Spleen (tissue), 11 donors: ENCODE measurements around the gene STX12. TPM values are rescaled to one million over a fixed set of nuclear protein-coding genes. Genes with fewer than 3 reads are reported as not detected.

Experiments
- DNase-seq: peaks from one replicate; pipeline ENCODE4 v3.0.0-alpha.2; 2020
- H3K27ac ChIP-seq, 8 donors: fragments of 200-600 bp; sonication (generic) in 7 of 8; 1 replicate in 4 of 8; 2 replicates in 4 of 8; pipeline versions ENCODE4 v1.5.0 to v1.8.0; 2016 to 2021; ENCODE audit warnings: inconsistent platforms in 4 of 8, mild to moderate bottlenecking in 4 of 8, moderate library complexity in 1 of 8
- H3K27me3 ChIP-seq, 7 donors: fragments of 200-600 bp; sonication (generic) in 6 of 7; replicated peaks in 1 of 7; 1 replicate in 4 of 7; 2 replicates in 3 of 7; pipeline versions ENCODE4 v1.5.0 to v1.8.0; 2016 to 2021; ENCODE audit warnings: inconsistent platforms in 3 of 7, mild to moderate bottlenecking in 1 of 7
- H3K36me3 ChIP-seq, 6 donors: fragments of 200-600 bp; sonication (generic) in 5 of 6; 1 replicate in 4 of 6; 2 replicates in 2 of 6; pipeline versions ENCODE4 v1.5.0 to v1.8.0; 2016 to 2021; ENCODE audit warnings: inconsistent platforms in 2 of 6
- H3K4me1 ChIP-seq, 6 donors: fragments of 200-600 bp; sonication (generic) in 5 of 6; 1 replicate in 3 of 6; 2 replicates in 3 of 6; pipeline versions ENCODE4 v1.5.0 to v1.8.0; 2016 to 2021; ENCODE audit warnings: inconsistent platforms in 3 of 6
- H3K4me3 ChIP-seq, 8 donors: fragments of 200-600 bp; sonication (generic) in 7 of 8; 1 replicate in 4 of 8; 2 replicates in 4 of 8; pipeline versions ENCODE4 v1.5.0 to v1.8.0; 2016 to 2021; ENCODE audit warnings: inconsistent platforms in 4 of 8, mild to moderate bottlenecking in 4 of 8, moderate library complexity in 2 of 8
- H3K9me3 ChIP-seq, 8 donors: fragments of 200-600 bp; sonication (generic) in 7 of 8; 1 replicate in 4 of 8; 2 replicates in 4 of 8; pipeline versions ENCODE4 v1.5.0 to v1.8.0; 2016 to 2021; ENCODE audit warnings: inconsistent platforms in 4 of 8
- POLR2A ChIP-seq, 3 donors: fragments of 450-650 bp; IDR thresholded peaks; one replicate each; pipeline ENCODE4 v1.5.1; 2017; ENCODE audit warnings: antibody characterized with exemption in 3 of 3, mild to moderate bottlenecking in 1 of 3
- POLR2AphosphoS5 ChIP-seq, 3 donors: sonication (generic); formaldehyde crosslinking; IDR thresholded peaks; one replicate each; pipeline ENCODE4 v1.5.1; 2017; ENCODE audit warnings: antibody characterized with exemption in 3 of 3
- WGBS, 5 donors: extraction: QIAGEN DNeasy Blood & Tissue Kit in 3 of 5; methylation state at CpG; one replicate each; pipeline versions ENCODE4 v1.1.5 to v1.1.7; 2013 to 2018; 5-methylcytosine and 5-hydroxymethylcytosine counted together
- intact Hi-C: fragments of 100-400 bp; cut with DNase I; formaldehyde crosslinking; loops from one replicate; pipeline ENCODE4 v1.15.0; 2023; ENCODE audit warnings: low total_unique reads
- polyA plus RNA-seq, 3 donors: library from polyadenylated mRNA; stranded (reverse); fragments of 200-250 nt; gene quantifications; one replicate each; pipeline ENCODE4 v1.2.1, GENCODE V29; 2013
- total RNA-seq, 7 donors: library from RNA; depleted of rRNA in 3 of 7; stranded (reverse); fragments of >200 nt in 3 of 7; fragmentation: NEBNext Ultra II Directional in 4 of 7; extraction: Animal tissue kit (Norgen Biotek cat#: 25700) in 4 of 7; gene quantifications; one replicate each; pipeline versions ENCODE4 v1.1.0 to v1.2.1, GENCODE V29; 2016 to 2021
- TF ChIP-seq, protein P1 (sequence below), 11 experiments: fragments of 200-600 bp in 7 of 11; fragments of 450-650 bp in 4 of 11; sonication (generic) in 4 of 11; IDR thresholded peaks in 8 of 11; conservative IDR thresholded peaks in 3 of 11; 1 replicate in 7 of 11; 2 replicates in 4 of 11; pipeline versions ENCODE4 v1.4.0 to v1.8.0; 2016 to 2021; ENCODE audit warnings: antibody characterized with exemption in 11 of 11, inconsistent platforms in 4 of 11, mild to moderate bottlenecking in 1 of 11
- donor health status: healthy with polysubstance abuse.
- donor health status: DM: no; HTN: no; CAD: no; lungs with moderate emphysema.
- donor health status: DM: no; HTN: no; CAD: no.
- donor health status: Bipolar disorder and iron deficiency.
- donor health status: healthy.
- donor health status: DM: no; HTN: no; CAD: no.
- donor health status: DM: yes; HTN: yes; CAD: no.

Gene STX12
- total and polyA plus RNA-seq, 10 donors: 17.7 to 88.1 (median 48.2) TPM

DNA sequence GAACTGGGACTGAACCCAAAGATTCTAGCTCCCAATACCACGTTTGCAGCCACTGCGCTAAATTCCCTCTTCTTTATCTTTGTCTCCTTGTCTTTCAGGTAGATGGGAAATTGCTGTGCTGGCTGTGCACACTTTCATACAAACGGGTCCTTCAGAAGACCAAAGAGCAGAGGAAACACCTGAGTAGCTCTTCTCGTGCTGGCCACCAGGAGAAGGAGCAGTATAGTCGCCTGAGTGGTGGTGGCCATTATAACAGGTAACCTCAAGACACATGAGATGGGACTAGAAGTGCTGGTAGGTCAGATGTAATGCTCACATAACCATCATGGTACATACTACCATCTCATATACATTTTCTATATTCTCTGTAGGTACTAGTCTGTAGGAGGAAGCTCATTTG, 28.5 kb upstream of the STX12 start:
- no peaks in the 10 kb centered on the region for H3K27me3 ChIP-seq
- TF ChIP-seq, protein P1, sequence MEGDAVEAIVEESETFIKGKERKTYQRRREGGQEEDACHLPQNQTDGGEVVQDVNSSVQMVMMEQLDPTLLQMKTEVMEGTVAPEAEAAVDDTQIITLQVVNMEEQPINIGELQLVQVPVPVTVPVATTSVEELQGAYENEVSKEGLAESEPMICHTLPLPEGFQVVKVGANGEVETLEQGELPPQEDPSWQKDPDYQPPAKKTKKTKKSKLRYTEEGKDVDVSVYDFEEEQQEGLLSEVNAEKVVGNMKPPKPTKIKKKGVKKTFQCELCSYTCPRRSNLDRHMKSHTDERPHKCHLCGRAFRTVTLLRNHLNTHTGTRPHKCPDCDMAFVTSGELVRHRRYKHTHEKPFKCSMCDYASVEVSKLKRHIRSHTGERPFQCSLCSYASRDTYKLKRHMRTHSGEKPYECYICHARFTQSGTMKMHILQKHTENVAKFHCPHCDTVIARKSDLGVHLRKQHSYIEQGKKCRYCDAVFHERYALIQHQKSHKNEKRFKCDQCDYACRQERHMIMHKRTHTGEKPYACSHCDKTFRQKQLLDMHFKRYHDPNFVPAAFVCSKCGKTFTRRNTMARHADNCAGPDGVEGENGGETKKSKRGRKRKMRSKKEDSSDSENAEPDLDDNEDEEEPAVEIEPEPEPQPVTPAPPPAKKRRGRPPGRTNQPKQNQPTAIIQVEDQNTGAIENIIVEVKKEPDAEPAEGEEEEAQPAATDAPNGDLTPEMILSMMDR (IDR thresholded peaks at IDR 0.05 in 8 of 11, conservative IDR thresholded peaks at IDR 0.05 in 3 of 11): no peak
- TF ChIP-seq POLR2AphosphoS5 (IDR thresholded peaks at IDR 0.05): no peak
- no peak for TF ChIP-seq POLR2A (IDR thresholded peaks at IDR 0.05)
- H3K36me3 ChIP-seq: peaks cover 0 to 97% (median 50%) of the 10 kb centered on the region in 6 donors
- no peaks in the 10 kb centered on the region for H3K9me3 ChIP-seq
- intact Hi-C loops: no loop called here
- H3K4me3 ChIP-seq: no peak overlapping the region
- 83 to 90% (median 85%) methylated on average over 5 of the region's 5 CpGs for WGBS, 5 donors
- DNase-seq: no peak
- H3K4me1 ChIP-seq: no peaks in the 10 kb centered on the region
- H3K27ac ChIP-seq: no peak overlapping the region

DNA sequence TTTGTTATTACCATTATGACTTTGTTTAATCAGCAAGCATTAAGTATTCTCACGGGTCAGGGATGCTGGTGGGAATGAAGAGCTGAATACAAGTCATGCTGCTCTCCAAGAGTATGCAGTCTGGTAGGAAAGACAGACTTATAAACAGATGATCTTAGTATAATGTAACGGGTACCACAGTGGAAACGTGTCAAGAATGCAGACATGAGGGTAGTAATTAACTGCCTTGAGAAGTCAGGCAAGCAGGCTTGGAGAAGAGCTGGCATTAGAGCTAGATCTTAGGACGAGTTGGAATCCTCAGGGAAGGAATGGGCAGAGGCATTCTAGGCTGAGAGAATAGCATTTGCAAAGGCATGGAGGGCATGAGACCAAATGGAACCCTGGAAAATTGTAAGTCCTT, 27.6 kb upstream of the STX12 start:
- DNase-seq: no peak
- Histone ChIP-seq H3K4me1 (no peaks in the 10 kb centered on the region), H3K27me3 (no peaks in the 10 kb centered on the region), H3K27ac (no peak overlapping the region), H3K9me3 (no peaks in the 10 kb centered on the region), H3K4me3 (no peak overlapping the region), H3K36me3 (peaks cover 0 to 97% (median 55%) of the 10 kb centered on the region in 6 donors)
- intact Hi-C loops: no loop called here
- WGBS, 5 donors: 88 to 98% (median 94%) methylated on average over 4 of the region's 4 CpGs
- TF ChIP-seq POLR2A (IDR thresholded peaks at IDR 0.05) (no peak), POLR2AphosphoS5 (IDR thresholded peaks at IDR 0.05) (no peak)
- TF ChIP-seq, protein P1 (IDR thresholded peaks at IDR 0.05 in 8 of 11, conservative IDR thresholded peaks at IDR 0.05 in 3 of 11): no peak

DNA sequence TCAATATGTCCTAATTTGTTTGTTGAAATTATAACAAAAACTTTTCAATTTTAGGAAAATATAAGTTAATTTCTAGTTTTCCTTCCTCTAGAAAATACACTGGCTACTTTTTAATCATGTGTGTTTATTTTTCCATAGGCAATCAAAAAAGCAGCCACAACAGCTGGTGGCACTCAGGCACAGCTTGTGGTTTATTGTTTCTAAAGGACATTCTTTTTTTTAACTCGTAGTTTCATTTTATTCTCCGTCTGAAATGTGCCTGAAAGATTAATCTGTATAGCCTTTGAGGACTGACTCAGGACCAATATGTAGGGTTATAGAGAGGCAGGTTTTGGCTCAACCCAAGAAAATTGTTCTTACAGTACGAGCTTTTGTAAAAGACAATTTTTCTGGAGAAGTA, 20.7 kb upstream of the STX12 start:
- intact Hi-C loops: no loop called here
- Histone ChIP-seq H3K4me1 (peaks cover 0 to 8% (median 0%) of the 10 kb centered on the region in 6 donors), H3K36me3 (peaks cover 0 to 100% (median 48%) of the 10 kb centered on the region in 6 donors), H3K4me3 (no peak overlapping the region), H3K27ac (peak overlapping the region in 1 of 8 donors; percentile 7), H3K27me3 (no peaks in the 10 kb centered on the region), H3K9me3 (no peaks in the 10 kb centered on the region)
- WGBS, 5 donors: 64 to 81% (median 72%) methylated on average over 3 of the region's 3 CpGs
- TF ChIP-seq, protein P1 (IDR thresholded peaks at IDR 0.05 in 8 of 11, conservative IDR thresholded peaks at IDR 0.05 in 3 of 11): no peak
- TF ChIP-seq POLR2A (IDR thresholded peaks at IDR 0.05): no peak
- TF ChIP-seq POLR2AphosphoS5 (IDR thresholded peaks at IDR 0.05): no peak
- DNase-seq: no peak

DNA sequence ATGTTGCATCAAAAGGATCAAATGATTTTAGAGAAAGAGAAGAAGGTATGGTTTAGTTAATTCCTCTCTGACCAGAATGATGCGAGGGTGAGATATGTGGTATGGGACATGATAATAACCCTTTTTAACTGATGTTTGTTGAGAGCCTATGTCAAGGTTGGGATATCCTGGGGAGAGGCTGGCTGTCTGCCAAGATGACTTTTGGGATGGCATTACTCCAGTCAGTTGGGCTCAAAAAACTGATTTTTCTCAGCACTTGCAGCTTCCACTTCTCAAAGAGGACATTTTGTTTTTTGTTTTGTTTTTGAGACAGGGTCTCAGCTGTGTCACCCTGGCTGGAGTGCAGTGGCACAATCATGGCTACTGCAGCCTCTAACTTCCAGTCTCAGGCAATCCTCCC, 17.7 kb upstream of the STX12 start:
- intact Hi-C loops: no loop called here
- Histone ChIP-seq H3K9me3 (no peaks in the 10 kb centered on the region), H3K36me3 (peaks cover 0 to 100% (median 52%) of the 10 kb centered on the region in 6 donors), H3K27ac (peak overlapping the region in 1 of 8 donors; percentile 2), H3K27me3 (no peaks in the 10 kb centered on the region), H3K4me3 (no peak overlapping the region), H3K4me1 (peaks cover 0 to 8% (median 0%) of the 10 kb centered on the region in 6 donors)
- DNase-seq: no peak
- 60 to 85% (median 75%) methylated on average over 1 of the region's 1 CpG for WGBS, 5 donors
- no peak for TF ChIP-seq POLR2A (IDR thresholded peaks at IDR 0.05)
- TF ChIP-seq, protein P1 (IDR thresholded peaks at IDR 0.05 in 8 of 11, conservative IDR thresholded peaks at IDR 0.05 in 3 of 11): no peak
- no peak for TF ChIP-seq POLR2AphosphoS5 (IDR thresholded peaks at IDR 0.05)
